GM12874 (cell line): ENCODE data around the gene PRKCA.
A peak's percentile ranks its signal among the peaks of the same experiment; 100 is the strongest.

ENCODE experiments used
- TF ChIP-seq, protein P1 (sequence below): IDR thresholded peaks from 2 replicates; pipeline ENCODE4 v1.5.1; 2011; ENCODE audit warnings: low read depth, mild to moderate bottlenecking, control low read depth, low read length, moderate library complexity; ENCODE audit not compliant: insufficient read depth

PRKCA gene

DNA sequence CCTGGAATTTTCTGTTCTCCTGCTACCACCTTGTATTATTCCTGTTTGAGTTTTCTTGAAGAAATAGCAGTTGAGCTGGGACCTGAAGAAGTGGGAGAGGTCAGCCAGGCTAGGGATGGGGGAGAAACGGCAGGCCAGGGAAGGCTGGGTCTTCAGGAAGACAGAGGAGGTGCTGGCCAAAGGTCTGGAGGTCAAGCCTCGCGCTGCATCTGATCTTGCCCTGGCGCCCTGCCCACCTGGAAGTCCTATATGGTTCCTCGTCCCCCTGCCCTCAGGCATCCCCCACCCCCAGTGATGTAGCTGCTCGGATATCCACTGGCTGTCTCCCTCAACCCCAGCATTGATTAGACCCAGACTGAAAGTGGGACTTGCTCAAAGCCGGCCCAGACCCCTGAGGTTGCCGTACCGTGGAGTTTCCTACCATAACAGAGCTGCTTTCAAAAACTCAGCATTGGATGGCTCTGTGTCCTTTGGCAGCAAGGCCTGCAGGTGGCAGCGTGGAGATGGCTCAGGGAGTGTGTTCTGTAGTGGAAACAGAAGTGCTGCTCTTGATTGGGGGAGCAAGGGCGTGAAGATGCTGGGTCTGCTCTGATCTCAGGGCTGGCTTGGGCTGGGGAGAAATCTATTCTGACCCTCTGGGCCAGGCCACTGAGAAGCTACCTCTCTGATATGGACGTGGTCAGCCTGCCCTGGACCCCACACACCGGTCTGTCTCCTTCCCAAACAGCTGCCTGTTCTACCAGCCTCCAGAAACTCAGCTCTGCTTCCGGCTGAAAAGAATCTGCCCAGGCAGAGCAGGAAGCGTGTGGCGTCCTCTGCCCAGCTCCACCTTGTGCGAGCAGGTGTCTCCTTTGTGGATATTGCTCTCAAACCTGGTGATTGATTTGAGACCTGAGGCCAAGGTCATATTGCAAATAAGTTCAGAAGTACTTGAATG is 425.5 kb downstream of the PRKCA start:
- TF ChIP-seq, protein P1, sequence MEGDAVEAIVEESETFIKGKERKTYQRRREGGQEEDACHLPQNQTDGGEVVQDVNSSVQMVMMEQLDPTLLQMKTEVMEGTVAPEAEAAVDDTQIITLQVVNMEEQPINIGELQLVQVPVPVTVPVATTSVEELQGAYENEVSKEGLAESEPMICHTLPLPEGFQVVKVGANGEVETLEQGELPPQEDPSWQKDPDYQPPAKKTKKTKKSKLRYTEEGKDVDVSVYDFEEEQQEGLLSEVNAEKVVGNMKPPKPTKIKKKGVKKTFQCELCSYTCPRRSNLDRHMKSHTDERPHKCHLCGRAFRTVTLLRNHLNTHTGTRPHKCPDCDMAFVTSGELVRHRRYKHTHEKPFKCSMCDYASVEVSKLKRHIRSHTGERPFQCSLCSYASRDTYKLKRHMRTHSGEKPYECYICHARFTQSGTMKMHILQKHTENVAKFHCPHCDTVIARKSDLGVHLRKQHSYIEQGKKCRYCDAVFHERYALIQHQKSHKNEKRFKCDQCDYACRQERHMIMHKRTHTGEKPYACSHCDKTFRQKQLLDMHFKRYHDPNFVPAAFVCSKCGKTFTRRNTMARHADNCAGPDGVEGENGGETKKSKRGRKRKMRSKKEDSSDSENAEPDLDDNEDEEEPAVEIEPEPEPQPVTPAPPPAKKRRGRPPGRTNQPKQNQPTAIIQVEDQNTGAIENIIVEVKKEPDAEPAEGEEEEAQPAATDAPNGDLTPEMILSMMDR, result peak; percentile 82

DNA sequence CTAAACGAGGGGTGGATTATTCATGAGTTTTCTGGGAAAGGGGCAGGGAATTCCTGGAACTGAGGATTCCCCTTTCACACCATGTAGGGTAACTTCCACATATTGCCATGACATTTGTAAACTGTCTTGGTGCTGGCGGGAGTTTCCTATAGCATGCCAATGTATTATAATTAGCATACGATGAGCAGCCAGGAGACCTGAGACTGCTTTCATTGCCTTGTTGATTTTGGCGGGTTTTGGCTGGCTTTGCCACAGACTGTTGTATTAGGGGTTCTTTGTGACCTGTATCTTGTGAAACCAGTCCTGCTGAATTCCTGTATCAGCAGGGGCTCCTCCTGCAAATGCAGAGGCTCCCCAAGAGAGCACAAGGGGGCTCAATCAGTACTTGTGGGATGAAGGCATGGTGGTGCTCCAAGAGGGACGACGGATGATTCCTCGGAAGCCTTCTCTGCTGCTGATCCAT is 428.1 kb downstream of the PRKCA start:
- TF ChIP-seq, protein P1, result no peak

DNA sequence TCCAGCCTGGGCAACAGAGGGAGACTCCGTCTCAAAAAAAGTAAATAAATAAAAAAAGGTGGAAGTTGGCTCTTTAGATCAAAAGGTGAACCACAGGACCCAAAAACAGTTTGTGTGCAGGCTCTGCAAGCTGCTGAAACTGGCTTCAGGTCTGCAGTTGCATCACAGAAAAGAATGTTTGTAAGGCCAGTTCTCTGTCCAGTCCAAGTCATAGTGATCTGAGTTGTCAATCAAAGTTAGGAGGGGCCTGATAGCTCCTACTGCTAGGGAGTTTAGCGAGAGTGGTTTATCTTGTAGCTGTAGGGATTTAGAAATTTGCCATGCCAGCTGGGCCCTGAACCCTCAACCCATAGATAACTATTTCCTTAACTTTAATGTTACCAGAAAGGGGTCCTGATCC is 431.3 kb downstream of the PRKCA start:
- TF ChIP-seq, protein P1, result no peak

DNA sequence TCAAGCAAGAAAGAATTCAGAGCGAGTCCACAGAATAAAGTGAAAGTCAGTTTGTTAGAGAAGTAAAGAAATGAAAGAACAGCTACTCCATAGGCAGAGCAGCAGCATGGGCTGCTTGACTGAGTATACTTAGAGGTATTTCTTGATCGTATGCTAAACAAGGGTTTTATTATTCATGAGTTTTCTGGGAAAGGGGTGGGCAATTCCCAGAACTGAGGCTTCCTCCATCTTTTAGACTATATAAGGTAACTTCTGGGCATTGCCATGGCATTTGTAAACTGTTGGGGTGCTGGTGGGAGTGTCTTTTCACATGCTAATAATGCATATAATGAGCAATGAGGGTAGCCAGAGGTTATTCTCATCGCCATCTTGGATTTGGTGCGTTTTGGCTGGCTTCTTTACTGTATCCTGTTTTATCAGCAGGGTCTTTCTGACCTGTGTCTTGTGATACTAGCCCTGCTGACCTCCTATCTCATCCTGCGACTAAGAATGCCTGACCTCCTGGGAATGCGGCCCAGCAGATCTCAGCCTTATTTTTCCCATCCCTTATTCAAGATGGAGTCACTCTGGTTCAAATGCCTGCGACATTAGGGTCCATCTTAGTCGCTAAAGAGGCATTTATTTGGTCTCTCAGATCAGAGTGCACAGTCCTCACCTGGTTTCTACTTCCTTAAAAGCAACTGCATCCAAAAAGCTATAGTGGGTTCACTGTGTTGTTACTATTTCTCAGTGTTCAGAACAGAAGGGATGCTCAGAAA is 432.0 kb downstream of the PRKCA start:
- TF ChIP-seq, protein P1, result no peak

DNA sequence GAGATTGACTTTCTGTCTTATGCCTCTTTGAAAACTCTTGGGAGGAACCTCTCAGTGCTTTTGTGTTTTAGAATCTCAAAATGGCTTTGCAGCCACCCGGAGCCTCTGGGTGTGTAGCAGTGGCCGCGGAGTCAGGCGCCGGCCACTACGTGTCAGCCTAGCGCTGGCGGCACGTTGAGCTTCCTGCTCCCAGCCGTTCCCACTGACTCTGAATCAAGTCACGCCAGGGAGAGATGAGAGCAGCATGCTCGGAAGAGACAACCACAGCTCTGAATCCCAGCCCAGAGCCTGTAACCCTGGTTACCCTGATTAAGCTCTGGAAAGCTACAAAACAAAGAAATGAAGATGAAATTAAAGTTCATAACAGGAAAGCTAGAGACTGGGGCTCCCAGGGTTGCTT is 435.1 kb downstream of the PRKCA start:
- TF ChIP-seq, protein P1, result no peak

DNA sequence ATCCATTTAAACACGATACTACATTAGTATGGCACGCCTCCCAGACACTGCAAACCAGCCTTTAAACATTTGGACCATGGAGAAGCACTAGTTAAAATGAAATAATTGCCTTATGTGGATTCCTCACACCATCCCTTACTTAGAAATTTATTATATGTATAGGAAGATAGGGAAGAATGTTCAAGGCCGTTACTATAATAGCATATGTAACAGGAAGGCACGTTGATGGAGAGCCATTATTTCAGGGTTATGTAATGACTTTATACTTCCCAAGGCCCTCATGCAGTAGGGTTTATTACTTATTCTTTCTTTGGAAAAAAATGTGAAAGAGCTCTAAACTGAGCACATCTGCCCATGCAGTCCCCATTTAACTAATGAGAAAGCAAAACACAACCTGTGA is 435.9 kb downstream of the PRKCA start:
- TF ChIP-seq, protein P1, result no peak

DNA sequence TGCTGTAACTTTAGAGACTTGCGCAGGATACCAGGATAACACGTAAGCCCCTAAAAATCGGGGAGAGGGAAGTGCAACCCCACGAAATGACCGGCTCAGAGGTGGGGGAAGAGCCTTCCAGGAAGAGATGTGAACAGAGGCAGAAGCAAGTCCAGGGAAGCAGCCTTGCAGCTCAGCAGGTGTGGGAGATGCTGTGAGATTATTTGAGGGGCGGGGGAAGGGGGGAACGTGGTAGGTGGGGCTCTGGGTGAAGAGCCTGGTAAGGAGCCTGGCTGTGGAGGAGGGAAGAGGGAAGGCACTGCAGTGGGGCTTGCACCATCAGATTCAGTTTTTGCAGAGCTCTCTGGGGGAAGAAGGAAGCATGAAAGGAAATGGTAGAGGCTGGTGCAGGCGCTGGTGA is 437.1 kb downstream of the PRKCA start:
- TF ChIP-seq, protein P1, result no peak
